WERI-Rb-1 (cell line): ENCODE data around the gene C16orf74.

ENCODE experiments used
- DNase-seq: peaks from one replicate; pipeline ENCODE4 v3.0.0-alpha.2; 2020
- H3K27ac ChIP-seq: fragments of 250-450 bp; sonication (Bioruptor Pico); 2 replicates; pipeline ENCODE4 v1.5.1; 2020; ENCODE audit warnings: mild to moderate bottlenecking, moderate library complexity
- H3K27me3 ChIP-seq: fragments of 250-450 bp; sonication (Bioruptor Pico); 2 replicates; pipeline ENCODE4 v1.5.1; 2021; ENCODE audit warnings: mild to moderate bottlenecking, low read depth, moderate library complexity; ENCODE audit not compliant: insufficient read depth, severe bottlenecking
- H3K36me3 ChIP-seq: fragments of 250-450 bp; sonication (Bioruptor Pico); 2 replicates; pipeline ENCODE4 v1.5.1; 2020; ENCODE audit warnings: mild to moderate bottlenecking, moderate library complexity
- H3K4me3 ChIP-seq: 2 replicates; pipeline ENCODE4 v1.5.1; 2011; ENCODE audit warnings: low read depth, mild to moderate bottlenecking, control low read depth, low read length
- H3K9me3 ChIP-seq: fragments of 250-450 bp; sonication (Bioruptor Pico); 2 replicates; pipeline ENCODE4 v1.5.1; 2021; ENCODE audit warnings: mild to moderate bottlenecking, moderate library complexity; ENCODE audit not compliant: severe bottlenecking
- CTCF ChIP-seq: IDR thresholded peaks from 2 replicates; pipeline ENCODE4 v1.5.1; 2011; ENCODE audit warnings: low read depth, mild to moderate bottlenecking, control low read depth, inconsistent platforms, low read length

C16orf74 gene

GRCh38 chr16:85661740-85662481 lies 89.0 kb downstream of the C16orf74 start:
- H3K9me3 ChIP-seq = no peaks in the 10 kb centered on the region
- TF ChIP-seq CTCF = no peak
- H3K36me3 ChIP-seq = peaks cover 99% of the 10 kb centered on the region
- no peaks in the 10 kb centered on the region for H3K27me3 ChIP-seq
- H3K4me3 ChIP-seq = no peak overlapping the region
- H3K27ac ChIP-seq = no peak overlapping the region
- no peak for DNase-seq

GRCh38 chr16:85660843-85661739 lies 89.8 kb downstream of the C16orf74 start:
- no peak for DNase-seq
- no peaks in the 10 kb centered on the region for H3K9me3 ChIP-seq
- H3K27ac ChIP-seq = no peak overlapping the region
- H3K4me3 ChIP-seq = no peak overlapping the region
- H3K36me3 ChIP-seq = peaks cover 99% of the 10 kb centered on the region
- no peak for TF ChIP-seq CTCF
- H3K27me3 ChIP-seq = no peaks in the 10 kb centered on the region

GRCh38 chr16:85659805-85660511 lies 90.9 kb downstream of the C16orf74 start:
- peak; percentile 66 for DNase-seq
- Histone ChIP-seq H3K4me3 (no peak overlapping the region), H3K27me3 (no peaks in the 10 kb centered on the region), H3K27ac (no peak overlapping the region), H3K9me3 (no peaks in the 10 kb centered on the region), H3K36me3 (peaks cover 96% of the 10 kb centered on the region)
- peak; percentile 74 for TF ChIP-seq CTCF

GRCh38 chr16:85659336-85659735 lies 91.6 kb downstream of the C16orf74 start:
- no peak for TF ChIP-seq CTCF
- Histone ChIP-seq H3K27ac (no peak overlapping the region), H3K9me3 (no peaks in the 10 kb centered on the region), H3K36me3 (peaks cover 95% of the 10 kb centered on the region), H3K4me3 (no peak overlapping the region), H3K27me3 (no peaks in the 10 kb centered on the region)
- no peak for DNase-seq

- no peak overlapping the region; the same call in 1 of the 2 replicates for H3K27ac ChIP-seq
- no peaks in the 10 kb centered on the region for H3K9me3 ChIP-seq
- H3K36me3 ChIP-seq = peaks cover 94% of the 10 kb centered on the region
- no peaks in the 10 kb centered on the region for H3K27me3 ChIP-seq
- no peak overlapping the region for H3K4me3 ChIP-seq
- TF ChIP-seq CTCF = no peak
- DNase-seq = no peak
These were observed 92.2 kb downstream of the C16orf74 start for GRCh38 chr16:85658504-85659326.
